ENCODE data around the gene BMPR1B. TPM values are rescaled to one million over a fixed set of nuclear protein-coding genes. Genes with fewer than 3 reads are reported as not detected.

Gene BMPR1B
- total and polyA plus RNA-seq, 2 of the 4 experiments (the other 2 are of a cell fraction) = 0.24 to 0.90 TPM

DNA sequence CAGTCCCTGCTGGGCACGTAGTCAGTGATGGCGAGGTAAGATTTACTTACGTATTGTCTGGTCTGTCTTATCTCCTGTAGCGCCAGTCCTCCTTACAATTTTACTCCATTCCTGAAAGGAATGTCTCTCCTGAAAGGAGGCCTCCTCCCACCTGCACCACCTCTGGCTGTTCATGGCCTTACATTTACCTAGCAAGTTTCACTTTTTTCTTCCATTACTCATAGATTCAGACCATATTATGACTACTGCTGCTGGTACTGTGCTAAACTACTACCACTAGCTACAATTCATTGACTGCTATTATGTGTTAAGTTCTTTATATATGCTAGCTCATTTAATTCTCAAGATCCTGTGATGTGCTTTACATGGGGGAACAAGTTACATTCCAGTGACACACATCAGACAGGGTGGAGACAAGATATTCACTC is 189.9 kb downstream of the BMPR1B start:
- no peak overlapping the region for H3K9ac ChIP-seq (ENCODE audit: low read depth, low read length)
- DNase-seq (no peak), ATAC-seq (ENCODE audit: low read depth) (no peak)
- H3K27ac ChIP-seq (ENCODE audit: insufficient read depth, low read length) = no peak overlapping the region
- no peaks in the 10 kb centered on the region for H3K4me1 ChIP-seq (ENCODE audit: control insufficient read depth, insufficient read depth, low read length)
- H4K91ac ChIP-seq (ENCODE audit: insufficient read depth, low read depth, low read length) = no peak overlapping the region
- CTCF ChIA-PET = no interaction called here
- H3K18ac ChIP-seq (ENCODE audit: low read depth, low read length) = no peak overlapping the region
- no peak overlapping the region for H2AK5ac ChIP-seq (ENCODE audit: low read depth, low read length)
- H3K9me1 ChIP-seq (ENCODE audit: insufficient read depth, low read length) = no peaks in the 10 kb centered on the region
- H3K23ac ChIP-seq (ENCODE audit: low read depth, low read length) = no peak overlapping the region
- H3K14ac ChIP-seq (replicated peaks; ENCODE audit: low read depth, low read length) = no peak overlapping the region
- no peaks in the 10 kb centered on the region for H4K20me1 ChIP-seq (ENCODE audit: insufficient read depth, low read length)
- WGBS, 2 experiments (ENCODE audit: extremely low coverage in 2 of 2, insufficient read length in 1 of 2) = 100% methylated on average over 1 of the region's 4 CpGs; no CpG with 5 or more reads in 1 of the 2 experiments
- no peak overlapping the region for H3K56ac ChIP-seq (ENCODE audit: extremely low read depth, insufficient read depth, low read length)
- no peaks in the 10 kb centered on the region for H3K9me3 ChIP-seq (ENCODE audit: control insufficient read depth, insufficient read depth, low read length)
- no TSS peak for BruUV-seq (replicated peaks)
- no peak overlapping the region for H2AFZ ChIP-seq (replicated peaks; ENCODE audit: low read length, poor library complexity)
- no peak overlapping the region for H2BK15ac ChIP-seq (ENCODE audit: low read depth, low read length)
- H4K5ac ChIP-seq (ENCODE audit: low read depth, low read length) = no peak overlapping the region
- H3K4ac ChIP-seq (ENCODE audit: low read depth, low read length) = no peak overlapping the region
- H3K36me3 ChIP-seq (ENCODE audit: control insufficient read depth, insufficient read depth, low read length) = no peaks in the 10 kb centered on the region
- in situ Hi-C loops (cut with MboI; ENCODE audit: low sequenced_read_pairs) = no loop called here
- H2BK20ac ChIP-seq (ENCODE audit: low read depth, low read length) = no peak overlapping the region
- POLR2A ChIA-PET (ENCODE audit: unreplicated experiment) = no interaction called here
- dilution Hi-C loops (cut with HindIII; ENCODE audit: low sequenced_read_pairs, unreplicated experiment) = no loop called here
- no peak overlapping the region for H4K8ac ChIP-seq (ENCODE audit: low read depth in 2 of 2, low read length in 2 of 2)
- no peak overlapping the region for H2AK9ac ChIP-seq (replicated peaks; ENCODE audit: low read depth, low read length, poor library complexity)
- H3K4me2 ChIP-seq (ENCODE audit: low read depth, low read length) = no peak overlapping the region
- no peak overlapping the region for H3K4me3 ChIP-seq (ENCODE audit: insufficient read depth, low read depth, low read length)
- no peak overlapping the region for H2BK120ac ChIP-seq (ENCODE audit: low read depth, low read length)
- TF ChIP-seq RAD21 (IDR thresholded peaks at IDR 0.05; ENCODE audit: low read length) (no peak), MAZ (IDR thresholded peaks at IDR 0.05; ENCODE audit: borderline replicate concordance, low read depth, low read length) (no peak), CHD1 (IDR thresholded peaks at IDR 0.05; ENCODE audit: low read depth, low read length) (no peak), SMC3 (IDR thresholded peaks at IDR 0.05; ENCODE audit: low read depth, low read length) (no peak), RFX5 (IDR thresholded peaks at IDR 0.05; ENCODE audit: low read depth, low read length) (no peak), MXI1 (IDR thresholded peaks at IDR 0.05; ENCODE audit: borderline replicate concordance, low read depth, low read length) (no peak), FOS (IDR thresholded peaks at IDR 0.05; ENCODE audit: low read depth, low read length) (no peak), MAFK (IDR thresholded peaks at IDR 0.05; ENCODE audit: low read depth, low read length) (no peak)
- TF ChIP-seq, protein P1, sequence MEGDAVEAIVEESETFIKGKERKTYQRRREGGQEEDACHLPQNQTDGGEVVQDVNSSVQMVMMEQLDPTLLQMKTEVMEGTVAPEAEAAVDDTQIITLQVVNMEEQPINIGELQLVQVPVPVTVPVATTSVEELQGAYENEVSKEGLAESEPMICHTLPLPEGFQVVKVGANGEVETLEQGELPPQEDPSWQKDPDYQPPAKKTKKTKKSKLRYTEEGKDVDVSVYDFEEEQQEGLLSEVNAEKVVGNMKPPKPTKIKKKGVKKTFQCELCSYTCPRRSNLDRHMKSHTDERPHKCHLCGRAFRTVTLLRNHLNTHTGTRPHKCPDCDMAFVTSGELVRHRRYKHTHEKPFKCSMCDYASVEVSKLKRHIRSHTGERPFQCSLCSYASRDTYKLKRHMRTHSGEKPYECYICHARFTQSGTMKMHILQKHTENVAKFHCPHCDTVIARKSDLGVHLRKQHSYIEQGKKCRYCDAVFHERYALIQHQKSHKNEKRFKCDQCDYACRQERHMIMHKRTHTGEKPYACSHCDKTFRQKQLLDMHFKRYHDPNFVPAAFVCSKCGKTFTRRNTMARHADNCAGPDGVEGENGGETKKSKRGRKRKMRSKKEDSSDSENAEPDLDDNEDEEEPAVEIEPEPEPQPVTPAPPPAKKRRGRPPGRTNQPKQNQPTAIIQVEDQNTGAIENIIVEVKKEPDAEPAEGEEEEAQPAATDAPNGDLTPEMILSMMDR (conservative IDR thresholded peaks at IDR 0.05; ENCODE audit: low read depth, low read length) = no peak
- TF ChIP-seq, protein P2, sequence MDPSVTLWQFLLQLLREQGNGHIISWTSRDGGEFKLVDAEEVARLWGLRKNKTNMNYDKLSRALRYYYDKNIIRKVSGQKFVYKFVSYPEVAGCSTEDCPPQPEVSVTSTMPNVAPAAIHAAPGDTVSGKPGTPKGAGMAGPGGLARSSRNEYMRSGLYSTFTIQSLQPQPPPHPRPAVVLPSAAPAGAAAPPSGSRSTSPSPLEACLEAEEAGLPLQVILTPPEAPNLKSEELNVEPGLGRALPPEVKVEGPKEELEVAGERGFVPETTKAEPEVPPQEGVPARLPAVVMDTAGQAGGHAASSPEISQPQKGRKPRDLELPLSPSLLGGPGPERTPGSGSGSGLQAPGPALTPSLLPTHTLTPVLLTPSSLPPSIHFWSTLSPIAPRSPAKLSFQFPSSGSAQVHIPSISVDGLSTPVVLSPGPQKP (IDR thresholded peaks at IDR 0.05; ENCODE audit: borderline replicate concordance, low read depth, low read length) = no peak
- TF ChIP-seq, protein P3, sequence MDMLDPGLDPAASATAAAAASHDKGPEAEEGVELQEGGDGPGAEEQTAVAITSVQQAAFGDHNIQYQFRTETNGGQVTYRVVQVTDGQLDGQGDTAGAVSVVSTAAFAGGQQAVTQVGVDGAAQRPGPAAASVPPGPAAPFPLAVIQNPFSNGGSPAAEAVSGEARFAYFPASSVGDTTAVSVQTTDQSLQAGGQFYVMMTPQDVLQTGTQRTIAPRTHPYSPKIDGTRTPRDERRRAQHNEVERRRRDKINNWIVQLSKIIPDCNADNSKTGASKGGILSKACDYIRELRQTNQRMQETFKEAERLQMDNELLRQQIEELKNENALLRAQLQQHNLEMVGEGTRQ (IDR thresholded peaks at IDR 0.05; ENCODE audit: low read depth, low read length) = no peak
- no peaks in the 10 kb centered on the region for H3K79me1 ChIP-seq (ENCODE audit: low read depth in 1 of 2, low read length in 2 of 2)
- H2BK5ac ChIP-seq (ENCODE audit: low read depth, low read length, poor library complexity, severe bottlenecking) = no peak overlapping the region
- intact Hi-C loops (cut with micrococcal nuclease) = no loop called here
- H3K27me3 ChIP-seq (ENCODE audit: control insufficient read depth, insufficient read depth, low read length) = no peaks in the 10 kb centered on the region

All from IMR-90 (cell line).